Stimulated activated naive CD4-positive, alpha-beta T cell treated with Interleukin-2 at 50 U/mL for 16 hours (primary cell): ENCODE results near the gene ZNF454.

Source experiments
- DNase-seq: peaks from one replicate; lab custom pipeline; 2025; lab: John Stamatoyannopoulos, UW

ZNF454 gene

GRCh38 chr5:178993236-178993765 lies 52.3 kb downstream of the ZNF454 start:
- no peak for DNase-seq

DNA sequence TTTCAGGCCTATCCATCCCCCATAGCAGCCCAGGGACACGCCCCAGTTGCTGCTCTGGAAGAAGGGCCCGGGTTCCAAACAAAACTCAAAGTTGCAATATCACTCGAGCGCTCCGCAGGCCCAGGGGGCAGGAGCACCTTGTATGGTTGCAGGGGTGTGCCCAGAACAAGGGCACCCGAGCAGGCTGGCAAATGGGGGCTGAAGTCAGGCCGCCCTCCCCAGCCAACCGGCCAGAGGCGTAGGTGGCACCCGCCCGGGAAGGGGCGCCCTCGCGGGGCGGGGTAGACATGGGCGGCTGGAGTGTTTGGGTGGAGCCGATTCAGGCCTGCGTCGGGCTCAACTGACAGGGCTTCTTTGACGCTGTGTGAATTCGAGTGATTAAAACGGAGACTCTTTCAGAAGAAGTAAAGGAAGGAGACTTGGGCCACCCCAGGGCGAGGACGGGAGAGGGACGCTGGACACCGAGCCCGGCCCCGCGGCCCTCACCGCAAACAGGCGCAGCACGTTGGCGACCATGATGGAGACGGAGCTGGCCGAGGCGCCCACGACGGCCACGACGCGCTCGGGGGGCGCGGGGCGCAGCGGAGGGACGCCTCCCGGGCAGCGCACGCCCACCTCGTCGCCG lies 53.1 kb downstream of the ZNF454 start:
- DNase-seq: no peak

DNA sequence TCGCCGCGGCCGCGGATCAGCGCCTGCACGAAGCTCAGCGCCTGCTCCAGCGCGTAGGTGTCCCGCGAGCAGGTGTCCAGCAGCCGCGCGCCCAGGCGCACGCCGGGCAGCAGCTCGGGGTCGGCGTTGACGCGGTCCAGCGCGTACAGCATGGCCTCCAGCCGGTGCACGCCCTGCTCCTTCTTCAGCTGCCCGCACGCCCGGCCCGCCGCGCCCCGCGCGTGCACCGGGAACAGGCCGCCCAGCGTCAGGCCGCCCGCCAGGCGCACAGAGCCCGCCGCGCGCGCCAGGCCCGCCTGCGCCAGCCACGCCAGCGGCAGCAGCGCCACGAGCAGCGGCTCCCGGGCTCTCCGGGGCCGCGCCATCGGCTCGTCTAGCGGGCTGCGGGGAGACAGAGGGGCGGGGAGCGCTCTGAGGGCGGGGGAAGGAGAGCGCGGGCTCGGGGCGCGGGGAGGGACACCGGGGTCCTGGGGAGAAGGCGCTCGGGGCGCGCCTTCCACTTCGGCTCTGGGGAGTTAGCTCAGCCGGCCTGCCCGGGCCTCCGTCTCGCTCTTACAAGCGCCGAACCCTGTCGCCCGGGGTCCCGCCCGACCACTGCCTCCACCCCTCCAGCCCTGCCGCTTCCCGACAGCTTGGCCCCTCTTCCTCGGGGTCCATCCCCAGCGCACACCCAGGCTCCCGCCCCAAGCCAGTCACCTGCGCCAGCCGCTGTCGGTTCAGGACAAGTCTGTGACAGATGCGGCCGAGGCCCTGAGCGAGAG lies 53.8 kb downstream of the ZNF454 start, which contains the start of gene GRM6:
TSS of gene GRM6 (minus strand) at position 741 of the 761 bp plus-strand sequence. CDS start at position 365, 376 bp downstream.
- DNase-seq: no peak

GRCh38 chr5:178995341-178995690 lies 54.3 kb downstream of the ZNF454 start:
- DNase-seq: no peak

- no peak for DNase-seq
These were observed 55.2 kb downstream of the ZNF454 start for GRCh38 chr5:178996156-178996555.

- DNase-seq: no peak
These were observed 56.2 kb downstream of the ZNF454 start for GRCh38 chr5:178997191-178997590.

DNA sequence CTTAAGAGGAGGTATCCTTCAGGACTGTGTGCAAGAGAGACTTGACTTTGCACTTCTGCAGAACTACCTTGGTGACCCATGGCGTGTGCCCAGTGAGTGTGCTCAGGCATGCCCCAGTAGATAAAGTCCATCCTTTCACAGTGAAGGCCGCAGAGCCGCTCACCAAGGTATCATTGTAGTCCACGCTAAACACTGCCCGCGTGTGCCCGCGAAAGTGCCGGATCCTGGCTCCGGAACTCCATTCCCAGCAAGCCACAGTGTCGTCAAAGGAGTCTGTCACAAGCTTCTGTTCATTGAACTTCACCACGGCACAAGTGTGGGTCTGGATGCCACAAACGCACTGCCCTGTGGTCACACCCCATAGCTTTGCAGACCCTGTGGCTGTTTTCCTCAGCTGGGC lies 57.4 kb downstream of the ZNF454 start:
- DNase-seq: no peak

DNA sequence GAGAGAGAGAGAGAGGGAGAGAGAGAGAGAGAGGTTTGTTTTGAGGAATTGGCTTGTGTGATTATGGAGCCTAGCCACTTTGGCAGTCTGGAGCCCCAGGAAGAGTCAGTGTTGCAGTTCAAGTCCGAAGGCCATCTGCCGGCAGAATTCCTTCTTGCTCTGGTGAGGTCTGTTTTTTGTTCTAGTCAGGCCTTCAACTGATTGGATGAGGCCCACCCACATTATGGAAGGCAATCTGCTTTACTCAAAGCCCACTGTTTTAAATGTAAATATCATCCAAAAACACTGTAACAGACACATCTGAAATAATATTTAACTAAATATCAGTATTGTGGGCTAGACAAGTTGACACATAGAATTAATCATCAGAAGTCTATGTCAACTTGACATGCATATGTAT lies 65.6 kb downstream of the ZNF454 start:
- DNase-seq: no peak

- no peak for DNase-seq
These were observed 67.7 kb downstream of the ZNF454 start for GRCh38 chr5:179008667-179009066.
